HepG2 (cell line): ENCODE data around the gene TMBIM1. TPM values are rescaled to one million over a fixed set of nuclear protein-coding genes. Genes with fewer than 3 reads are reported as not detected.

Experiments used
- CREBL2 ChIP-seq: sonication (generic); formaldehyde crosslinking; IDR thresholded peaks from 2 replicates; pipeline ENCODE4 v1.8.1; 2023; ENCODE audit warnings: missing genetic modification reagents, mild to moderate bottlenecking, borderline replicate concordance
- GPN1 ChIP-seq: sonication (generic); formaldehyde crosslinking; IDR thresholded peaks from 2 replicates; pipeline ENCODE4 v1.5.1; 2020; ENCODE audit warnings: missing genetic modification reagents, borderline replicate concordance
- HMG20B ChIP-seq: conservative IDR thresholded peaks from 2 replicates; pipeline ENCODE4 v1.6.1; 2016; ENCODE audit warnings: missing genetic modification reagents, missing compliant biosample characterization
- HNF1A ChIP-seq, 2 experiments: sonication (generic) in 1 of 2; formaldehyde crosslinking in 1 of 2; IDR thresholded peaks; 2 replicates each; pipeline versions ENCODE4 v1.4.0 to v1.6.1; 2016 to 2020; ENCODE audit warnings: borderline replicate concordance in 1 of 2, low read depth in 1 of 2, mild to moderate bottlenecking in 1 of 2, missing genetic modification reagents in 1 of 2
- HOXA3 ChIP-seq: sonication (generic); formaldehyde crosslinking; IDR thresholded peaks from 2 replicates; pipeline ENCODE4 v1.5.0; 2020; ENCODE audit warnings: missing genetic modification reagents
- KLF9 ChIP-seq: IDR thresholded peaks from 2 replicates; pipeline ENCODE4 v1.6.1; 2016; ENCODE audit warnings: low read depth
- MED1 ChIP-seq: sonication (generic); formaldehyde crosslinking; IDR thresholded peaks from 2 replicates; pipeline ENCODE4 v1.4.0; 2020; ENCODE audit warnings: missing genetic modification reagents
- NKX3-1 ChIP-seq: sonication (generic); formaldehyde crosslinking; IDR thresholded peaks from 2 replicates; pipeline ENCODE4 v1.5.0; 2020; ENCODE audit warnings: missing genetic modification reagents
- RELA ChIP-seq: sonication (generic); formaldehyde crosslinking; IDR thresholded peaks from 2 replicates; pipeline ENCODE4 v1.4.0; 2020; ENCODE audit warnings: missing genetic modification reagents
- SOX13 ChIP-seq, 3 experiments: fragments of 450-650 bp in 1 of 3; sonication (generic) in 1 of 3; formaldehyde crosslinking in 1 of 3; IDR thresholded peaks in 2 of 3; conservative IDR thresholded peaks in 1 of 3; 2 replicates each; pipeline versions ENCODE4 v1.5.0 to v1.6.1; 2016 to 2020; ENCODE audit warnings: antibody characterized with exemption in 1 of 3, mild to moderate bottlenecking in 1 of 3, missing compliant biosample characterization in 1 of 3, missing genetic modification reagents in 1 of 3, moderate library complexity in 1 of 3
- TFAP4 ChIP-seq: sonication (generic); IDR thresholded peaks from 2 replicates; pipeline ENCODE4 v1.6.1; 2016; ENCODE audit warnings: low read depth, borderline replicate concordance
- TMF1 ChIP-seq: sonication (generic); formaldehyde crosslinking; IDR thresholded peaks from 2 replicates; pipeline ENCODE4 v1.8.1; 2022; ENCODE audit warnings: low read depth, missing genetic modification reagents
- XRCC5 ChIP-seq: fragments of 200-400 bp; formaldehyde crosslinking; optimal IDR thresholded peaks from 2 replicates; pipeline ENCODE3; 2017; ENCODE audit warnings: mild to moderate bottlenecking, low read length
- ZNF3 ChIP-seq: IDR thresholded peaks from 2 replicates; pipeline ENCODE4 v1.7.0; 2017; ENCODE audit warnings: inconsistent platforms
- ZNF33A ChIP-seq: sonication (generic); formaldehyde crosslinking; IDR thresholded peaks from 2 replicates; pipeline ENCODE4 v1.5.1; 2020; ENCODE audit warnings: missing genetic modification reagents, mild to moderate bottlenecking, moderate library complexity, borderline replicate concordance
- ZNF740 ChIP-seq: sonication (generic); formaldehyde crosslinking; IDR thresholded peaks from 2 replicates; pipeline ENCODE4 v1.4.0; 2020; ENCODE audit warnings: missing genetic modification reagents
- ZNF761 ChIP-seq: sonication (generic); formaldehyde crosslinking; conservative IDR thresholded peaks from 2 replicates; pipeline ENCODE4 v1.4.0; 2020; ENCODE audit warnings: mild to moderate bottlenecking, missing genetic modification reagents
- ZNF770 ChIP-seq: sonication (generic); formaldehyde crosslinking; IDR thresholded peaks from 2 replicates; pipeline ENCODE4 v1.5.0; 2020; ENCODE audit warnings: mild to moderate bottlenecking, missing genetic modification reagents
- ZNF788 ChIP-seq: sonication (generic); formaldehyde crosslinking; IDR thresholded peaks from 2 replicates; pipeline ENCODE4 v1.5.0; 2020; ENCODE audit warnings: mild to moderate bottlenecking, missing genetic modification reagents, borderline replicate concordance
- ZNF83 ChIP-seq: sonication (generic); formaldehyde crosslinking; IDR thresholded peaks from 2 replicates; pipeline ENCODE4 v1.4.0; 2020; ENCODE audit warnings: missing genetic modification reagents, mild to moderate bottlenecking, borderline replicate concordance
- ZSCAN20 ChIP-seq: sonication (generic); formaldehyde crosslinking; IDR thresholded peaks from 2 replicates; pipeline ENCODE4 v1.4.0; 2020; ENCODE audit warnings: missing genetic modification reagents, mild to moderate bottlenecking, borderline replicate concordance
- polyA plus RNA-seq, 8 experiments: library from polyadenylated mRNA; depleted of rRNA in 3 of 8; stranded (reverse) in 7 of 8; unstranded in 1 of 8; fragments of >200 nt; fragmentation: Illumina TruSeq in 4 of 8; extraction: Trizol in 4 of 8; gene quantifications; 2 replicates each; pipeline versions ENCODE4 v1.2.1 to v1.2.3, GENCODE V29; 2011 to 2016; ENCODE audit warnings: low read depth in 4 of 8, missing spikeins in 1 of 8, mixed read lengths in 1 of 8; ENCODE audit not compliant: insufficient read depth in 1 of 8
- total RNA-seq, 5 experiments: library from RNA; depleted of rRNA; stranded (reverse); fragments of >200 nt; fragmentation: Illumina TruSeq; extraction: Trizol; gene quantifications; 2 replicates each; pipeline ENCODE4 v1.2.3, GENCODE V29; 2016; ENCODE audit warnings: low read depth in 1 of 5

TMBIM1 gene
- total and polyA plus RNA-seq, 2 of the 13 experiments (the other 11 are each of a cell fraction or from before 2014, with no cell fraction given), result 127 to 139 TPM

GRCh38 chr2:218286570-218287459 lies 5.5 kb downstream of the TMBIM1 start (continued):
- TF ChIP-seq ZNF770 (CRISPR knock-in tag) (no peak), ZNF83 (CRISPR knock-in tag) (no peak), ZSCAN20 (no peak), SOX13 (IDR thresholded peaks at IDR 0.05) (no peak; the same call in 1 of the 2 replicates), SOX13 (CRISPR knock-in tag; conservative IDR thresholded peaks at IDR 0.05 in 1 of 2, IDR thresholded peaks at IDR 0.05 in 1 of 2) (peak in 1 of 2 experiments; percentile 32; a peak in 1 of 4 replicates), ZNF33A (no peak), HOXA3 (CRISPR knock-in tag) (no peak; the same call in 1 of the 2 replicates), NKX3-1 (CRISPR knock-in tag) (no peak), TMF1 (CRISPR knock-in tag) (no peak), MED1 (CRISPR knock-in tag) (no peak), HNF1A (IDR thresholded peaks at IDR 0.05; ENCODE audit: low read depth) (no peak), HNF1A (CRISPR knock-in tag; IDR thresholded peaks at IDR 0.05; ENCODE audit: borderline replicate concordance) (no peak), CREBL2 (CRISPR knock-in tag) (no peak), XRCC5 (peak; percentile 41), GPN1 (CRISPR knock-in tag) (no peak), ZNF788 (CRISPR knock-in tag) (0 out of 2 replicates have a peak, but pooled peaks have one; percentile 51), RELA (CRISPR knock-in tag) (no peak), TFAP4 (peak; percentile 93), ZNF740 (CRISPR knock-in tag) (no peak), ZNF3 (CRISPR knock-in tag) (no peak), KLF9 (CRISPR knock-in tag) (peak; percentile 69; the same call in 1 of the 2 replicates), ZNF761 (CRISPR knock-in tag) (peak; percentile 78; the same call in 1 of the 2 replicates), HMG20B (CRISPR knock-in tag) (no peak)
